H54 (cell line): ENCODE data around the gene AUTS2.
A peak's percentile ranks its signal among the peaks of the same experiment; 100 is the strongest.

Experiments used
- DNase-seq: peaks from one replicate; pipeline ENCODE4 v3.0.0; 2011; ENCODE audit warnings: low spot score, mixed read lengths; ENCODE audit not compliant: insufficient read length
- FAIRE-seq: peaks from 3 replicates; lab custom pipeline; 2011; peaks lifted over from hg19 to GRCh38; lab: Jason Lieb, UNC
- POLR2A ChIP-seq: IDR thresholded peaks from 2 replicates; pipeline ENCODE4 v1.6.1; 2011; ENCODE audit warnings: low read depth, mild to moderate bottlenecking, low read length

Gene AUTS2

DNA sequence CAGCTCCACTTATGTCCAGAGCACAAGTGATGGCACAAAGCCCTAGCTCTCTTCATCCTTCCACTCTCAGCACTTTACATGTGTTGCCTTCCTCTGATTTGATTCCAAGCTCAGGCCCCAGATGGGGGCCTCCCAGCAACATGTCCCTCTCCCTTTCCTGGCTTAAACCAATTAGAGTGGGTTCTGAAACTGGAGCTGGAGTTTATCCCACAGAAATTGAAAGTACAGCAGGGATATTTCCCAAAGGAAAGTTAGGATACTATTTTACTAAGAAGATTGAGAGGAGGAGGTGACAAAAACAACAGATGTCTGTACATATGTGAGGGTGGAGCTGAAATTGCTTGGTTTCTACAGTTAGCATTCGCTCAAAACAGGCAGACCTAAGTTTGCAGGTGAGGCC, 724.6 kb downstream of the AUTS2 start:
- TF ChIP-seq POLR2A = no peak
- no peak for DNase-seq
- no peak for FAIRE-seq

GRCh38 chr7:70325509-70326101, 727.3 kb downstream of the AUTS2 start:
- peak; percentile 54 for DNase-seq
- TF ChIP-seq POLR2A = no peak
- peak; percentile 83 for FAIRE-seq

DNA sequence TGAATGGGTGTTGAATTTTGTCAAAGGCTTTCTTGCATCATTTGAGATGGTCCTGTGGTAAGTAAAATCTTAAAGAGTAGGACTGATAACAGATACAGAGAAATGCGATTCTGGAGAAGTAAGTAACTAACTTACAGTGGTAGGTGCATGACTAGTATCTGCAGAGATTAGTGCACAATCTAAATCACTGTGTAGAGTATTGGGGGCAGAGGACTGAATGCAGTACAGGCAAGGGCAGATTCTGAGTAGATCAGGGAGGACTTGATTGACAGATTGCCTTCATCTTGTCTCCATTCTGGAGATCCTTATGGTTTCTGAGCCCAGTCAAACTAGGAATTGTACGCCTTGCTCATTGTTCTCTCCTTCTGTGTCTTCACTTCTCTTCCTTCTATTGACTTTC, 736.0 kb downstream of the AUTS2 start:
- TF ChIP-seq POLR2A = no peak
- FAIRE-seq (no peak), DNase-seq (no peak)

DNA sequence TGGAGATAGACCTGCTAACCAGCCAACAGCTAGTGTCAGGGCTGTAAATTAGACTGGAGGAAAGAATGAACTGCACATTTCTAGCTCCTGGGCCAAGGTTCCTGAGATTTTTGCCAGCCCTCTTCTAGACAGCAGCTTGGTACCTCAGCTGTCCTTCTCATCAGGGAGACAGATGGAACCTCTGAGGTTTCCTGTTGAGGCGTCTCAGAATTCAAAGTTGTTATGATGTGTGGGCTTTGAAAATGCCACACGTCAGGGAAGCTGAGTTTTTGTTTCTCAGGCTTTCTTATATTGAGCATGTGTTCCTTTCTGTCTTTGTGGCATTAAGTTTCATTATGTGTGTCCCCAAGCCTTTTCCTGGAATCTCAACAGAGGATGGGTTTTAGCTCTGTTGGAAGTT, 736.6 kb downstream of the AUTS2 start:
- FAIRE-seq (no peak), DNase-seq (no peak)
- no peak for TF ChIP-seq POLR2A

GRCh38 chr7:70336536-70336935, 738.3 kb downstream of the AUTS2 start:
- no peak for DNase-seq
- TF ChIP-seq POLR2A = no peak
- FAIRE-seq = no peak

DNA sequence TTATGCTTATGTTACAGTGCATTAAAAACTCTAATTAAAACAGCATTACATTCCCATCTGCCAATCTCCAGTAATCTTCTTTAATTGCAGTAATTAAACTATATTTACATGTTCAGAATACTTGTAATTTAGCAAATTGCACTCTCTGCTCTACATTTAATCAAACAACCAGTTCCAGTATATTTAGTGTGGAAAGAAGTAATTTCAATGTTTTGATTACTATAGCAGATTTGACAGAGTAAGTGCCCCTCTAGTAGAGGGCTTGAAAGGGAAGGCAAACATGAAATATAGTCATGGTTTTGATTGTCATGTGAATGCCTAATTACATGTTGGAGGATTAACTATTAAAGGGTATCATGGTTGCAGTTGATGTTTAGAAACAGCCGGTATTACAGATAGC, 739.7 kb downstream of the AUTS2 start:
- no peak for FAIRE-seq
- TF ChIP-seq POLR2A = no peak

DNA sequence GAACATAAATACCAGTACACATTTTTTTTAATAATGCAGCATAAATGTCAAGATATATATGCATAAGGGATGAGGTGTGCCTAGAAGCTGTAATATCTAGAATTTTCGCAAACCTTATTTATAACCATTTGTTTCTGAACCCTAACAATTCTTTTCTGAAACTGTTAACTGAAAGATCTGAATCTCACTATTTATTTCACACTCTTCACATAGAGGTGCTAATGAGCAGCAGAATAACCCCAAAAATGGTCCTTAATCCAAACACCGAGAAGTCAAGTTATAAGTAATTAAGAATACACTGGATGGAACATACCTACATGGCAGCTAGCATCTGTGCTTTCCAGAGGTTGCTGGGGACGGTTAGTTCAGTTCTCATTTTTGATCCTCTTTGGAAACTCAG, 742.0 kb downstream of the AUTS2 start:
- no peak for DNase-seq
- no peak for FAIRE-seq

More for the DNA sequence above, 739.7 kb downstream of the AUTS2 start:
- no peak for DNase-seq

DNA sequence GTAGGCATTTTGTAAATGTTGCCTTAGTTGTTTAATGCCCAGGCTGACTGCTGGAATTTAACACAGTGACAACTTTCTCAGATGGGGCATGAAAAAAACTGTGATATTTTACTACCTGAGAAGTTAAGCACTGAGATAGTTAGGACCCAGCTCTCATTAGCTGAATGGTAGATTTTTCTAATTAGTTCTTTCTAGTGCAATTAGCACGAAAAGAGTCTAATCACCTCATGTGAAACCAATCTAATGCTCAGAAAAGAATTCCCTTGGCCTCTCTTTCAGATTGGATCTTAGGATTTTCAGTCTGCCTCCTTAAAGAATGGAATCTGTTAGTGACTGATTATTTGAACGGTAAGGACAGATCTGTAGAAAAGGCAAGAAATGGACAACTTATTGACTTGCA, 743.2 kb downstream of the AUTS2 start:
- DNase-seq (no peak), FAIRE-seq (no peak)

More for the DNA sequence above, 742.0 kb downstream of the AUTS2 start:
- no peak for TF ChIP-seq POLR2A

GRCh38 chr7:70343519-70343918, 745.2 kb downstream of the AUTS2 start:
- FAIRE-seq (no peak), DNase-seq (no peak)

More for the DNA sequence above, 743.2 kb downstream of the AUTS2 start:
- no peak for TF ChIP-seq POLR2A

DNA sequence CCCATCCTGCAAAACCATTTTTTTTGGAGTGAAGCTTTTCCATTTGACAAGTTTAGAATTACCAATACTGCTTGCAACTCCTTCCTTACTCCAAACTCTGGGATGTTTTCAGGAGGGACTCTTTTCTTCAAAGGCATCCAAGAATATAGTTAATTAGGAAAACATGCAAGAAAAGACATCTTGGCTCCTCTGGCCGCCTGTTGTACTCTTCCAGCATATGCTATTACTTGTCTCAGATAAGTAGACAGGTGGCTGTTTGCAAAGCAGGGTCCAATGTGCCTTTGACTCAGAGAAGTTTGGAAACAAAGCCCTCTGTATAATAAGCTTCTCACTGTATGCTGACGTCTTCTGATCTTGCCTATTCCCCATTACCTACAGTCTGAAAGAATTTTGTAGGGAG, 746.5 kb downstream of the AUTS2 start:
- TF ChIP-seq POLR2A = no peak
- FAIRE-seq = no peak
- no peak for DNase-seq

More at GRCh38 chr7:70343519-70343918, 745.2 kb downstream of the AUTS2 start:
- TF ChIP-seq POLR2A = no peak

DNA sequence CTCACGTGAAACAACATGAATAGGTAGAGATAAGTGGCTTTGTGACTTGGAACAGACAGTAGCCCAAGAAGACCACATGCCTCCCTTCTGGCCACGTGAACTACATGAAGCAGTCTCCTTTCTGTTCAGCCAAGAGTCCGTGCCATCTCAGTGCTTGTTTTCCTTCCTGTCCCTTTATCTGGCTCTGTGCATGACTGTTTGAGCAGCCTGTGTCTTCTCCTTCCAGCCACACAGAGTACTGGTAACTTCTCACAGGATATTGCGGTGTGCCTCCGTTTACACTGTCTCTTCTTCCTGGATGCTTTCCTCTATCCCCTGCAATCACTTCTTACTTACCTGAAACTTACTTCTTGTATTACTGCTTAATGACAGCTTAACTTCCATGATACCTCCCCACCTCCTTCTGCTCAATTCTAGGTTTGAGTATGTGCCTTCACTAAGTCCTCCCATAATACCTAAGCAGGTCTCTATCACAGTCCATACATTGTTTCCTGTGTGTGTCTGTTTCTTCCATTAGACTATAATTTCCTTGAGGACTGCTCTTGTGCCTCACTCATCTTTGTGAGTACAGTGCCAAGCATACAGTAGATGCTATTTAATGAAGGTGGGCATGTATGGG, 748.7 kb downstream of the AUTS2 start:
- FAIRE-seq (no peak), DNase-seq (no peak)
- no peak for TF ChIP-seq POLR2A

GRCh38 chr7:70347463-70348254, 749.4 kb downstream of the AUTS2 start:
- no peak for TF ChIP-seq POLR2A
- FAIRE-seq (no peak), DNase-seq (no peak)

GRCh38 chr7:70349031-70349430, 750.8 kb downstream of the AUTS2 start:
- no peak for FAIRE-seq
- TF ChIP-seq POLR2A = no peak
- DNase-seq = no peak

- TF ChIP-seq POLR2A = no peak
- FAIRE-seq = no peak
- no peak for DNase-seq
Observed at GRCh38 chr7:70349819-70350218, 751.5 kb downstream of the AUTS2 start.
